Measurements from ENCODE around the gene ENDOV.

The ENDOV gene

DNA sequence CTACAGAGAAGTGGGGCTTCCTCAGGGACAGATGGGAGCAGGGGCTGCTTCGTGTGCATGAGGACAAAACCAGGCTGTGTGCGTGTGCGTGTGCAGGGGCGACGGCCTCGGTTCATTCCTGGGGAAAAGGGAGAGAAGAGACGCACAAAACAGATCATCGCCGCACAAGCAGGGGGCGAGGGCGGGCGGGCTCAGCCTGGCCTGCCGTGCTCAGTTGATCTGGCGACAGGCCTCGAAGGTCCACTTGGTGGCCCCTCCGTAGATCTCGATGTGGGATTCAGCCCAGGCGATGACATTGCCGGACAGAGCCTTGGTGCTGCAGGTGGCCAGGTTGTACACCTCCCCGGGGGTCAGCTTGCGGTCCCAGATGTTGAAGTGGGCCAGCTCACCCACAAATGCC, 55.6 kb downstream of the ENDOV start:
- no peak for DNase-seq

DNA sequence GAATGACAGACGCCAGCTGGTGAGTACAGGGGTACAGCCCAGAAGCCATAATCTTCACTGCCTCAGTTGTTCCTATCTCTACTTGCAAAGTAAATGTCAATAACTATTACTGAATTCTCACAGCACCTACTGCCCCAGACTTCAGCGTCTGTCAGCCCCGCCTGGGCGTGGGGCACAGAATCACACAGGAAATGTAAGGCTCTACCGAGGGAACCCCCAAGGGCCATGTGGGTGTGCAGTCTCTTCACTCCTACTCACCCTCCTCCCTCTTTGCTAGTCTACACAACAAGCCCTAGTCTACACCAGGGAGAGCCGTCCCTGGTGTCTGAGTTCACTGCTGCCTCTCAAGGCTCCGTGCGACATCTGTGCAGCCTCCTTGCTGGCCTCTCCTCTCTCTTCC, 57.0 kb downstream of the ENDOV start:
- DNase-seq, result no peak

DNA sequence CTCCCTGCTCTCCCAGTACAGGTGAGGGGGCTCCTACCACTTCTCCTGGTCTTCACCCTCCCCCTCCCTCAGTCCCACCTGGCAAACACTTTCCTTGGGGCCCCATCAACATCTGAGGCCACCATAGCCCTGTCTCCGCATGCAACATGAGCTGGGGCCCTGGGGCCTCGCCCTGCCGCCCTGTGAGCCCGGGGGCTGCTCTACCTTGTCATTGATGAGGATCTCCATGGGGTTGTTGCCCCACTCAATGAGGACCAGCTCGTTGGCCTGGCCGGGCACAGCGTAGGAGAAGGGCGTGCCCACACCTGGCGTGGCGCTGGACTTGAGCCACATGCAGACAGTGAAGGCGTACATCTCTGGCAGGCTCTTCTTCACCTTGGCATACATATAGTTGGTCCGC, 58.0 kb downstream of the ENDOV start:
- DNase-seq, result no peak

DNA sequence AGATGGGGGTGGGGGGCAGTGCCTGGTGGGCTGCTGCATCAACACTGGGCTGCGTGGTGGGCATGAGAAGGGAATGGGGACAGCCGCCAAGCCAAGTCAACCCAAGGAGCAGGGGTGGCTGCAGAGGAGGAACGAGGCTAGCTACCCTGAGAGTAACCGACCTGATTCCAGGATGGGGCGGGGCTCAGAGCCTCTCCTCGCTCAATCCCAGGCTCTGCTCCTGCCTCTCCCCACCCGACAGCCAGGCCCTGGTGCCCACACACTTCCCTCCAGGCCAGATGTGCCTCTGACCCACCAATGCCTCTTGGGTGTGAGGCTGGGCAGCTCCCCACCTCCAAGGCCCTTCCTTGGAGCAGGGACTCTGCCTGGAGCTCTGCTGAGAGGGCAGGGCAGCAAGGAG, 58.7 kb downstream of the ENDOV start:
- no peak for DNase-seq

DNA sequence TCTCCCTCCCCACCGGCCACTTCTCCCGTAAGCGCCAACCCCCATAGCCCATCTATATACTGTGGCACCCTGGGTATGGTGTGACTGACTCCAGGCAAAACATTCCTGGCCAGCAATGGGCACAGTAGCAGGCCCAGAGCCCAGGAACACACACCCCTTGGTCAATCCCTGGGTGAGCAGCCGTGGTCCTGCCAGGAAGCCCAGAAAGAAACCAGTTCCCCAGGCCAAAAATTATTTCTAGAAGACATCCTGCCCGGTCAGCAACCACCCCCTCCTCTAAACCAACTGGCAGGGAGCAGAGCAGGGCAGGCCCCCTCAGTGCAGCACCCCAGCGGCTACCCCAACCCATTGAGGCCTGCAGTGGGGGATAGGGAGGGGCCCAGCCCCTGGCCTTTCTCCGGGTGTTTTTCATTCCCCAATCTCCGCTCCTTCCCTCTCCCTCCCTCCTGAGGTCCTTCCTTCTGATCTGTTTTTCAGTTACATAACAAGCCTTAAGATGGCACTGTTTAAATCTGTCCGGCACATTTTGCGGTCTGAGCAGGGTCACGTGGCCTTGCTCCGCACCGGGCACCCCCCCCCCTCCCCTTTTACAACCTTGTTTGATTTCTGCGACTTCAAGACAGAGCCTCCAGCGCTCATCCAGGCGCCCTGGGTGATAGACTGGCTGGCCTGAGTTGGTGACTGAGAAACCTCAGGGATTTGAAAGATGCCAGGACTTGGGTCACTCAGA, 59.4 kb downstream of the ENDOV start:
- DNase-seq, result peak; percentile 28 to 64 (median 59)

DNA sequence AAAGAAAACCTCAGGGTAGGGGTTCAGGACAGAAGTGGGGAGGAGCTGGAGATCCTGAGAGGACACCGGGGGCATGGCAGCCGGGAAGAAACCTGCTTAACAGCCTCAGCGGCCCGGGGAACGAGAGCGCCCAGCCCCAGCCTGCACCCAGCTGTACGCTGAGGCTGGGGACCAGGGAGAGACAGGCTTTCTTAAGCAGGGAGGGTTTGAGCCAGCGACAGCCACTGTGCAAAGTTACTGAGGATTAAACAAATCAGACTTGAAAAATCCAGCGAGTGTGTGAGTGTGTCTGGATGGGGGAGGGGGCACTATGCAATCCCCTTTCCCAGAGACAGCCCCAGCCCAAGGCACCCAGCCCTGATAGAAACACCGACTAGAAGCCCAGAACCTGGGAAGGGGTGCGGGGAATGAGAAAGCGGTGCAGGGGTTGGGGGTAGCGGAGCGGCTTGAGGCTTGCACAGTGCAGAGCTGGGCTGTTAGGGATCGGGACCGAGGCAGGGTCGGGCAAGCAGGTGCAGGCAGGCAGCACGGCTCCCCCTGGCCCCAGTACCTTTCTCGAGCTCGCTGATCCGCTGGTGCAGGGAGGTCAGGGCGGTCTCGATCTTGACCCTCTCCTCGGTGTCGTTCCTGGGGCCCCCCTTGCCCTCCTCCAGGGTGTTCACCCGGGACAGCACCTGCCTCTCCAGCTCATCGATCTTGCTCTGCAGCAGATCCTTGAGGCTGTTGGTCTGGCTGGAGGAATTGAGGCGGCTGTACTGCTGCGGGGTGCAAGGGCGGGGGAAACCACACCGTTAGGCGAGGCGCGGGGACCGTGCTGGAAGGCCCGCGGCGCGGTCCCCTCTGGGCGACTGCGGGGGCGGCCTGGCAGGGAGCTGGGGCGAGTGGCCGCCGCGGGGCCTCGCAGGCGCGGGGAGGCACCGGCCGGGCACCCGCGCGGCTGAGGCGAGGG, 60.3 kb downstream of the ENDOV start:
- DNase-seq, result peak in 2 of 3 experiments; percentile 38 to 59

DNA sequence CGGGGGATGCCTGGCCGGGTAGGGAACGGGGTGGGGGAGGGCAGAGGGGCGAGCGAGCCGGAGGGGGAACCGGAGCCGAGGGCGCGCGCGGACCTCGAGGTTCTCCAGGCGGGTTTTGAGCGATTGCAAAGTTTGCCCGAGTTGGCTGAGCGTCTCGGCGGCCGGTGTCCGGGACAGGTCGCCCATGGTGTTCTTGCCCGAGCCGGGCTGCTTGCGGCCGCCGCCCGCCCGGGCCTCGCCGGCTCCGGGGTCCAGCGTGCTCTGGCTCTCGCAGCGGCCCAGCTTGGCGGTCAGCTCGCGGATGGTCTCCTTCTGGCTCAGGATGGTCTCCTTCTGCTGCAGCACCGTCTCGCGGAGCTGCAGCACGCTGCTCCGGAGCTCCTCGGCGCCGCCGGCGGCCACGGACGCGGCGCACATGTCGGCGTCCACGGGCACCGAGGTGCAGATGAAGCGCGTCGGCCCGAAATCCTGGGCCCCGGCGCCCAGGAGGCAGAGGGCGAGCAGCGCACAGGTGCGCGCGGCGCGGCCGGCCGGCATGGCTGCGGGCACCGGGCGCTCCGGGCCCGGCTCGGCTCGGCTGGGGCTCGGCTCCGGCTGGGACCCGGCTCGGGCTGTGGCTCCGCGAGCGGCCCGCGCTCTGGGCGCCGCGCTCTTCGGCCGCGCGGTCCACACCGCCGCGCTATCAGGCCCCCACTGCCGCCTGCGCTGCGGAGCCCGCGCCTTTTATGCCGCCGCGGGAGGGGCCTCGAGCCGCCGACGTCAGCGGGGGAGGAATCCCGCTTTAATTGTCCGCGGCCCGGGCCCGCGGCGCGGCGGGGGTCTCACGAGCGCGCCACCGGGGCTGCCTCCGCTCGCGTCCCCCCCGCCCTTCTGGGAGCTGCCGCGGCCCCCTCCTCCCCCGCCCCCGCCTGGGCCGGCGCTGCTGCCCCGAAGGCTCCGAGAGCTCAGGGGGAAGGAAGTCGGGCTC, 61.2 kb downstream of the ENDOV start, which contains the start of gene NPTX1:
Gene NPTX1 (minus strand): TSS at position 698 of the 967 bp plus-strand sequence. CDS start 161 bp downstream, at position 537.
- peak; percentile 50 to 64 (median 58) for DNase-seq

DNA sequence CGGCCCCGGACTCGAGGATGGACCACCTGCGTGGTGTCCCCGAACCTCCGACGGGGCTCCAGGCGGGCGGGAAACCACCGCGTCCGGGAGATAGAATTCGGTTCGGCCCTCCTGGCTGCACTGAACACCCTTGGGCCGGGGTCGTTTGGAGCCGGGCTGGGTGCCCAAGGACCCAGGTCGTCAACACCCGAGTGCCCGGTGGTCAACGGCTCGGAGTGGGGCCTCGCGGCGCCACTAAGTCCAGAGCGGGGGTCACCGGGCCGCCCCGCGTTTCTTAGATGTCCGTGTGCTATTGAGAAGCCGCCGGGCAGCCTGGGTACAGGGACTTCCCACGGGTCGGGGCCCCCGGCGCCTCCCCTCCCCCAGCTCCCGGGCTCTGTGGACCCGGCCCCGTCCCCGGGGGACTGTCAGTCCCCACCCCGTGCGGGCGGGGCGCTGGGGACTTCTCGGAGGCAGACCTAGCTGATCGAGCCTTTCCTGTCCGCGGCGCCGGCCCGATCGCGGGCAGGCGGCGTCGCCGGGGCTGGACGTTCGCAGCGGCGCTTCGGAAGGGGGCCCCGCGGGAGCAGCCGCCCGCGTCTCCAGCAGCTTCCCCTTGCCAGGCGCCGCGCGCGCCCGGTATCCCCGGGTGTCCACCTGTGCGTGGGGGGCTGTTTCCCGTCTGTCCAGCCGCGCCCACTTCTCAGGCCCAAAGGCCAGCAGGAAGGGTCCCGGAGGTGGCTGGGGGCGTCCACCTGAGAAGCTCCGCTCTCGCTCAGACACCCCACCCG, 62.1 kb downstream of the ENDOV start:
- peak; percentile 29 to 52 (median 51) for DNase-seq

DNA sequence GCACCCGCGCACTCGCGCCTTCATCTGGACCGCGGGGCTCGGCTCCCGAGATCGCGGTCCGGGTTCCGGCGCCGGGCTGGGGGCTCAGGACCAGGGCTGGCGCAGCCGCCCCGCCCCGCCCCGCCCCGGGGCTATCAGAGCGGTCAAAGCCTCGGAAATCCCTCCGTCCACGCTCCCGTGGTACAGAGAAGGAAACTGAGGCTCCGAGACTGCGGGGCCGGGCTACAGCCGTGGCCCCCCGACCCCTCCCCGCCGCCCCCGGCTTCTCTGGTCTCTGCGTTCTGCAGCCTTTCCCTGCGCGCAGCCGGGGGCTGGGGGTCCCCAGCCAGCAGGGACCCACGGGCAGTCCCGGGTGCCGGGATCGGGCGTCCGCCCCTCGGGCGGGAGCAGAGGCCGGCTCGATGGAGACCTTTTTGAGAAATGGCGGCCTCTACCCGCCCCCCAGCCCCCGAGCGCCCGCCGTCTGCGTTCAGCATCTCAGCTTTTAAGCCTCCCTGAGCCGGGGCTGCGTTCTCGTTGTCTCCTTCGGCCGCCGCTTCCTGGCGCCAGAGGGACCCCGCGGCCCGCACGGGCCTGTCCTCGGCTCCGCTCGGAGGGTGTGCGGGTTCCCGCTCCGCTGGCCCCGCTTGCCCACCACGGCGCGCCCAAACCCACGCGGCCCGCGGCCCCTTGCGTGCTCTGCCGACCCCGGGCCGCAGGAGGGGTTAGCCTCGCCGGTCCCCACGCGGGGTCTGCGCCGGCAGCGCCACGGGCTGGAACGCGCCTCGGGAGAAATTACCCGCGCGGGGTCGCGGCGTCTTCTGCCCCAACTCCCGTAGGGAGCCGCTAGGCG, 62.9 kb downstream of the ENDOV start:
- DNase-seq, result peak; percentile 30 to 69 (median 64)

GRCh38 chr17:80478487-80479245, 63.7 kb downstream of the ENDOV start:
- no peak for DNase-seq

DNA sequence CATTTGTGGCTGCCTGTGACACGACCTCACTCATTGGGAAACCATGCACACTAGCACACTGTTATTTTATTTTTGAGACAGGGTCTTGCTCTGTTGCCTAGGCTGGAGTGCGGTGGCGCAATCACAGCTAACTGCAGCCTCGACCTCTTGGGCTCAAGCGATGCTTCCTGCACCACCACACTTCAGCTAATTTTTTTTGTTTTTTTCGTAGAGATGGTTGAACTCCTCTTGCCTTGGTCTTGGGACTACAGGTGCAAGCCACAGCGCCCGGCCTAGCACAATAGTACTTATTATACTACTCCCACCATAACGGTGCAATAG, 64.2 kb downstream of the ENDOV start:
- DNase-seq, result no peak

DNA sequence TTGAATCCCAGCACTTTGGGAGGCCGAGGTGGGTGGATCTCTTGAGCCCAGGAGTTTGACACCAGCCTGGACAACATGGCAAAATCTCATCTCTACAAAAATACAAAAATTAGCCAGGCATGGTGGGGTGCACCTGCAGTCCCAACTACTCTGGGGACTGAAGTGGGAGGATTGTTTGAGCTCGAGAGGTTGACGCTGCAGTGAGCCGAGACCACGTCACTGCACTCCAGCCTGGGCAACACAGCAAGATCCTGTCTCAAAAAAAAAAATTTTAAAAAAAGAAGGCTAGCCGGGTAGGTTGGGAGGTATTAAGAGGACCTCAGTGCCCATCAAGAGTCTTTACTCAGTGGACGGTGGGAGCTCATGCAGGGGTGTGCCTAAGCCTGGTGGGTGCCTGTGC, 65.3 kb downstream of the ENDOV start:
- DNase-seq, result no peak

DNA sequence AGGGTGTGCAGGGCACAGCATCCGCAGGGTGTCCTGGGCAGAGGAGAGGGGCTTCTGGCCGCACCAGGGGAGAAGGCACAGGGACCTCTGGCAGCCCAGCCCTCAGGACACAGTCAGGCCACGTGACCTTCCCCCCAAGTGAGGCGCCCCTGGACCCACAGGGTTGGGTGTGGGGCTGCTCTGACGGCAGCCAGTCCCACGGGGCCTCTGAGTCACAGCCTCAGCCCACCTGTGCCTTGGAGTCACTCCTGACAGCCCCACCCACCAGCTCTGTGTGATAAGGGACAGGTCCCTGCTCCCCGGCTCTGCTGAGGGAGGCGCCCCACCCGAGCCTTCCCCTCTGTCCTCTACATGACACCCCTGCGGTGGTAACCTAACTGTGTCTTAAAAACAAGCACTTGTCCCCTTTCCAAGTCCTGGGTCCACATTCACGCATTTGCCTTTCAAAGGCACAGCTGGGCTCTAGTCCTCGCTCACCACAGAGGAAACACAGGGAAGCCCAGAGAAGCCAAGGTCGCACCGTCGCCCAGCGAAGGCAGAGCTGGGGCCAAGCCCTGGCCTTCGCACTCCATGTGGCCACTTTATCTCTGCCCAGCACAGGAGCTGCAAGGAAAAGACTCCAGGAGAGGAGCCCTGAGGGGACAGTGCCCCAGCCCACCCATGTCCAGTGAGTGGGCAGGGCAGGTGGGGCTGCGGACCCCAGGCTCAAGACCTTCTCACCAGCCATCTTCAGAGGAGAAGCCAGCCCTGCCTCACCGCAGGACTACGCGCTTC, 66.5 kb downstream of the ENDOV start:
- DNase-seq, result no peak

GRCh38 chr17:80482058-80482318, 67.0 kb downstream of the ENDOV start:
- DNase-seq, result no peak

DNA sequence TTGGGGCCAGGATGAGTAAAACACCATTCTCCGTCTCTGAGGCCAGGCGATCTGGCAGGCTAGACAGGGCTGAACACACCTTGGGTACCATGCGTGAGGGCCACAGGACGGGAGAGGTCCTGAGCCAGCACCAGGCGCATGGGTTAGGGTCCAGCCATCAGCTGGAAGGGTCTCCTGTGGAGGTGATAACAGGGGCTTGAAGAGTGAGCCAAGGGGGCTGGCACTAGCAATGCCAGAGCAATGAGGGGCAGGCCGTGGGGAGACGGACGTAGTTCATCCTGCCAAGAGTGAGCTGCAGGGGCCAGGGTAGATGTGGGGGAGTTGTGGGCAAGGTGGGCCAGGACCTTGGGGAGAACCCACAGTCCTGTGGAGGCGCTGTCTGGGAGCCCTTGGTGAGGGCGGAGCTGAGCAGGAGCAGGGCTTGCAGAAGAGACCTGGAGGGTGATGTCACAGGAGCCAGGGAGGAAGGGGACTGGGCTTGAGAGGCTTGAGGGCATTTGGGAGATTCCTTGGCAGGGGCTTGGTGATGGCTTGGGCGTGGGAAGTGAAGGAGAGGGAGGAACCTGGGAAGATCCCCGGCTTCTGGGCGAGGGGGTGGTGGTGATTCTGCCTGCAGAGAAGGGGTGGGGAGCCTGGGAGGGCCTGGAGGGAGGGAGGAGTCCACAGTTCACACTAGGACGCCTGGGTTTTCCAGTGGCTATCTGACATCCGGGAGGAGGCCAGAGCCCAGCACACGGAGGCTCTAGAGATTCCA, 67.8 kb downstream of the ENDOV start:
- no peak for DNase-seq

- peak; percentile 7 to 74 (median 28) for DNase-seq
Measured at GRCh38 chr17:80485846-80486245, 70.9 kb downstream of the ENDOV start.

GRCh38 chr17:80486692-80487091, 71.7 kb downstream of the ENDOV start:
- no peak for DNase-seq

- DNase-seq, result no peak
Measured at GRCh38 chr17:80487511-80487910, 72.5 kb downstream of the ENDOV start.

Data from NCI-H1417 (cell line).